ENCODE data around the gene ADAMTS9.

- TF ChIP-seq POLR2A (IDR thresholded peaks at IDR 0.05; ENCODE audit: extremely low read depth, insufficient read length) (no peak), CTCF (IDR thresholded peaks at IDR 0.05; ENCODE audit: low read depth, low read length) (no peak)
These were observed 12.0 kb downstream of the ADAMTS9 start for GRCh38 chr3:64675687-64676247.
